DOHH2 (cell line): ENCODE measurements around the gene MUC5B.

Source experiments
- EZH2phosphoT487 ChIP-seq: fragments of 200-600 bp; sonication (generic); IDR thresholded peaks from 2 replicates; pipeline ENCODE4 v1.6.1; 2017; ENCODE audit warnings: borderline replicate concordance, mild to moderate bottlenecking, antibody characterized with exemption, low read length, moderate library complexity, mixed read lengths
- TF ChIP-seq, protein P1 (sequence below): fragments of 200-600 bp; sonication (generic); IDR thresholded peaks from one replicate; pipeline ENCODE4 v1.5.1; 2014; ENCODE audit warnings: antibody characterized with exemption, mild to moderate bottlenecking, low read depth, low read length; ENCODE audit not compliant: poor library complexity, severe bottlenecking

DNA sequence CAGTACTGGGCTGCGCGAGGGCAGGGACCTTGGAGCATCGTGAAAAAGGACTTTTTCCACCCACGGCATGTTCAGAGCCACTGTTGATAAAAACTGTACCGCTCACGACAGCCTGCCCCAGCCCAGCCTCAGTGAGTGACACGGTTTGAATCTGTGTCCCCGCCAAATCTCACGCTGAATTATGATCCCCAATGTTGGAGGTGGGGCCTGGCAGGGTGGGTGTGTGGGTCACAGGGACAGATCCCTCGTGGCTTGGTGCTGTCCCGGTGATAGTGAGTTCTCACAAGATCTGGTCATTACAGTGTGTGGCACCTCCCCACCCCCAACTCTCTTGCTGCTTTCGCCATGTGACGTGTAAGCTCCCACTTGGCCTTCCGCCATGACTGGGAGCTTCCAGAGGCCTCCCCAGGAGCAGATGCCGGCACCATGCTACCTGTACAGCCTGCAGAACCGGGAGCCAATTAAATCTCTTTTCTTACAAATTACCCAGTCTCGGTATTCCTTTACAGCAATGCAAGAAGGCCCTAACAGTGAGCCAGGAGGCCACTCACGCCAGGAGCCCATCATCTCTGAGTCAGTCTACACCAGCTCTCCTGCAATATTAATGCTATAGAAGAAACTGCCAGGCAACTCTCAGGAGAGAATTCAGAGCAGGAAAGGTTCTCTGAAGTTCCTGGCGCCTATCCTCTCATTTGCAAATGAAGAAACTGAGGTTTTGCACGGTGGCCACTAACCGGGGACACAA is 85.3 kb downstream of the MUC5B start:
- TF ChIP-seq, protein P1, sequence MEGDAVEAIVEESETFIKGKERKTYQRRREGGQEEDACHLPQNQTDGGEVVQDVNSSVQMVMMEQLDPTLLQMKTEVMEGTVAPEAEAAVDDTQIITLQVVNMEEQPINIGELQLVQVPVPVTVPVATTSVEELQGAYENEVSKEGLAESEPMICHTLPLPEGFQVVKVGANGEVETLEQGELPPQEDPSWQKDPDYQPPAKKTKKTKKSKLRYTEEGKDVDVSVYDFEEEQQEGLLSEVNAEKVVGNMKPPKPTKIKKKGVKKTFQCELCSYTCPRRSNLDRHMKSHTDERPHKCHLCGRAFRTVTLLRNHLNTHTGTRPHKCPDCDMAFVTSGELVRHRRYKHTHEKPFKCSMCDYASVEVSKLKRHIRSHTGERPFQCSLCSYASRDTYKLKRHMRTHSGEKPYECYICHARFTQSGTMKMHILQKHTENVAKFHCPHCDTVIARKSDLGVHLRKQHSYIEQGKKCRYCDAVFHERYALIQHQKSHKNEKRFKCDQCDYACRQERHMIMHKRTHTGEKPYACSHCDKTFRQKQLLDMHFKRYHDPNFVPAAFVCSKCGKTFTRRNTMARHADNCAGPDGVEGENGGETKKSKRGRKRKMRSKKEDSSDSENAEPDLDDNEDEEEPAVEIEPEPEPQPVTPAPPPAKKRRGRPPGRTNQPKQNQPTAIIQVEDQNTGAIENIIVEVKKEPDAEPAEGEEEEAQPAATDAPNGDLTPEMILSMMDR: no peak
- TF ChIP-seq EZH2phosphoT487: no peak
